Inflammatory macrophage (primary cell): ENCODE results near the gene GLB1L3.

Experiments used
- DNase-seq, 2 donors: peaks; one replicate each; pipeline ENCODE4 v3.0.0-alpha.2; 2020 to 2022

GLB1L3 gene

GRCh38 chr11:134365011-134365925 lies 89.1 kb downstream of the GLB1L3 start:
- DNase-seq, result no peak

- DNase-seq, result no peak
Observed at GRCh38 chr11:134366254-134366653, 90.1 kb downstream of the GLB1L3 start.

- DNase-seq, result no peak
Observed at GRCh38 chr11:134367781-134368180, 91.6 kb downstream of the GLB1L3 start.
